HG03139 (cell line): Measurements from ENCODE around the gene GRAMD1A.
"Not testable (repeated sequence)": the region's sequence is repeated elsewhere in the genome, so short reads cannot be mapped to it uniquely, and the experiment has no call there.

Experiments
- ATAC-seq: cut with Tn5 transposase; IDR thresholded peaks from one replicate; pipeline ENCODE4 v1.9.1; 2021; ENCODE audit not compliant: unreplicated experiment

GRAMD1A gene

DNA sequence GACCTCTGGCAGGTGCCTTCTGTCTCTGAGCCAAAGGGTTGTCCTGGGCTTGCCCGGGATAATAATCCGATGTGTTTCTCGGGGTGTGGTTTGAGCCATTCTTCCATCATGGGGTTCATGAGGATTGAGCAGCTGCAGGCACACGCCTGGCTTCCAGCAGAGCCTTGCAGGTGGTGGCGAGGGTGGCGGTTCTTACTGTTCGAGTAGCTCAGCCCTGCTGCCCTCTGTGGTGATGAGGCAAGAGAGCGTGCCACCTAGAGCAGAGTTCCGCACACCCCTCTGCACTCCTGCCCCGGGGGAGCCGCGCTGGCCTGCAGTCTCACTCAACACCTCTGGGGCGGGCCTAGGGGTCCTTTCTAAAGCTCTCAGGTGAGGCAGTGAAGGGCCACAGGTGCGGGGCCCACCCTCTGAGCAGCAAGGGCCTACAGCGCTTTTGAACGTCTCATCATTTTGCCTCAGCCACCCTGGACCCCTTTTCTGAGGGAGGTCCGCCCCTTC lies 33.9 kb downstream of the GRAMD1A start:
- no peak for ATAC-seq

DNA sequence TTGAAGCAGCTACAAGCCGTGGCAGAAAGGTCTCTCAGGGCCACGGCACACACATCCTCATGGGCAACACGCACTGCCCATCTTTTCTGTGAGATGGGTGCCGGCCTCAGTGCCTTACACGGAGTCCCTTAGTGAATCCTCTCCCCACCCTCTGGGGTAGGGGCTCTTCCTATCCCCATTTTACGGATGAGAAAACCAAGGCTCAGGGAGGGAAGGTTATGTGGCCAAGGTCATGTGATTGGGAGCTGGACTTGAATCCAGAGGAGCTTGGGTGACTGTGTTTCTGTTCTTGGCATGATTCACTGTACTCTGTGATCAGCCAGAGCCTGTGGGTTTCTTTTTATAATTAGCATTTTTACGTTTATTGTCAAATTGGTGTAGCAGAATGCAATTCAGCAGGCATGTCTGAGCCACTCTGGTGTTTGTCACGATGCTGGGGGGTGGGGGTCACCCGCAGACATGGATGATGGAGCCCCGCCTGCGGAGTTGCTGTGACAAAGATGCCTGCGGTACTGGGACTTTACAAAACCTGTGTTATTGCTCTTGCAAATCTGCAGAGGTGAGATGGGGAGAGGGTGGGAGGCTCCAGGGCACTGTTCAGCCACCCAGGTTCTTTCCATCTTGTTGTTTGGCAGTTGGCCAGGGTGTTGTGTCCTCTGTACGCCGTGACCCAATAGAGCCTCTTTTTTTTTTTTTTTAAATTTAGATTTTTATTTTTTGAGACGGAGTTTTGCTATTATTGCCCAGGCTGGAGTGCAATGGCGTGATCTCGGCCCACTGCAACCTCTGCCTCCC lies 34.7 kb downstream of the GRAMD1A start:
- ATAC-seq = no peak

DNA sequence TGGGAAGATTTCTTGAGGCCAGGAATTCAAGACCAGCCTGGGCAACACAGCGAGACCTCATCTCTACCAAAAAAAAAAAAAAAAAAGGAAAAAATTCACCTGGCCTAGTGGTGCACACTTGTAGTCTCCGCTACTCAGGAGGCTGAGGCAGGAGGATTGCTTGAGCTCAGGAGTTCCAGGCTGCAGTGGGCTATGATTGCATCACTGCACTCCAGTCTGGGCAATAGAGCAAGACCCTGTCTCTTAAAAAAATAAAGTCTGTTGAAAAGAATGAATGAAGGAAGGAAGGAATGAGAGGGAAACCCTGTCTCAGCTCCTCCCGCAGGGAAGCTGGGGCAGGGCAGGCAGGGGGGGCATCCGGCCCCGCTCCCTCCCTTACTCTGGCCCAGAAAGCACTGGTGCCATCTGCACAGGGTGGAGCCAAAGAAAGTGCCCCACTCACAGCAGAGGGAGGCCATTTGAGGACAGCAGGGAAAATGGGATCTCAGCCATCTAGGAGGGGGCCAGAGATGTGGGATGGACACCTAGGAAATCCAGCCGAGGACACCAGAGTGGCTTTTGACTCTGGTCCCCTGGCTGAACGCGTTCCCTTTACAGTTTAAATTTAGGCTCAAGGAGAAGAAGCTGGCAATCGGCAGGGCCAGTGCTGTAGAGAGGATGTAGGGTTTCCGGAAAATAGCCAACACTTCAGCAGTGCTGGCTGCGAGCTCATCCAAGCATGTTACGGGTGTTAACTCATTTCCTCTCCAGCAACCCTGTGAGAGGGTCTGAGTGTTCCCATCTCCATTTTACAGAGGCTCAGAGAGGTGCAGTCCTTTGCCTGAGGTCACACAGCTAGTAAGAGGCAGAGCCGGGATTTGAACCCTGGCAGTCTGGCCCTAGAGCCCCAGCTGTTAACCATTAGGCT lies 37.8 kb downstream of the GRAMD1A start:
- ATAC-seq = no peak

GRCh38 chr19:35038623-35039512 lies 38.7 kb downstream of the GRAMD1A start:
- no peak for ATAC-seq

- ATAC-seq = no peak
Measured at GRCh38 chr19:35039881-35040825, 40.0 kb downstream of the GRAMD1A start.

DNA sequence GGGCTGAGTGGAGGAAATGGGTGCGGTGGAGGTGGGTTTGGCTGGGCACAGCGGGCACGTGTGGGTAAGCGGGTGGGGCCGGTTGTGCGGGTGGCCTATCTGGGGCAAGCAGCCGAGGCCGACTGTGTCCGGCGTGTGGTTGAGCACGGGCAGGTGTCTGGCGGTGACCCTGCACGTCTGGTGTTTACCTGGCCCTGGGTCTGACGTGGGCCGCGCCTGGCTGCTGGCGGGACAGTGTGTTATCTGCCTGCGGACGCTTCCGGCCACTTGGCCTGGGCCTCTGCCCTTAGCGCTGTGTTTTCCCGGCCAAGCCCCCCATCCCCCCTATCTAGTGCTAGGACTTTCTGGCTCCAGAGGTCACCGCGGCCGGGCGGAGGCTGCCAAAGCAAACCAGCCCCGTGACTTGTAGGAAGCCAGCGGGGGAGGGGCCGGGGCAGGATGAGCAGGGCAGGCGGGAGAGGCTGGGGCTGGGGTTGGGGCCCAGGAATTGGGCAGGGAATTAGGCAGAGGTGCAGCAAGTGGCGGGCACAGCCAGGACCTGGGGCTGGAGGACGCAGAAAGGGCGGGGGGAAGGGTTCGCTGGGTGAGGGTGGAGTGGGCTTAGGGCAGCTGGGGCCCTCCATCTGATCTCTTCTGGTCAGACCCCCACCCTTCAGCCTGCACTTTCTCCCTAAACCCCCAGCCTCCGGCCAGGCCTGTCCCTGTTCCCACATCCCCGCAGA lies 40.9 kb downstream of the GRAMD1A start:
- ATAC-seq = no peak

GRCh38 chr19:35041548-35042055 lies 41.5 kb downstream of the GRAMD1A start, which contains the start of gene HPN:
Gene HPN (plus strand): TSS chr19:35041721. CDS start chr19:35042507, 786 bp downstream.
- ATAC-seq = no peak

- no peak for ATAC-seq
Measured at GRCh38 chr19:35042056-35042730, 42.1 kb downstream of the GRAMD1A start.

DNA sequence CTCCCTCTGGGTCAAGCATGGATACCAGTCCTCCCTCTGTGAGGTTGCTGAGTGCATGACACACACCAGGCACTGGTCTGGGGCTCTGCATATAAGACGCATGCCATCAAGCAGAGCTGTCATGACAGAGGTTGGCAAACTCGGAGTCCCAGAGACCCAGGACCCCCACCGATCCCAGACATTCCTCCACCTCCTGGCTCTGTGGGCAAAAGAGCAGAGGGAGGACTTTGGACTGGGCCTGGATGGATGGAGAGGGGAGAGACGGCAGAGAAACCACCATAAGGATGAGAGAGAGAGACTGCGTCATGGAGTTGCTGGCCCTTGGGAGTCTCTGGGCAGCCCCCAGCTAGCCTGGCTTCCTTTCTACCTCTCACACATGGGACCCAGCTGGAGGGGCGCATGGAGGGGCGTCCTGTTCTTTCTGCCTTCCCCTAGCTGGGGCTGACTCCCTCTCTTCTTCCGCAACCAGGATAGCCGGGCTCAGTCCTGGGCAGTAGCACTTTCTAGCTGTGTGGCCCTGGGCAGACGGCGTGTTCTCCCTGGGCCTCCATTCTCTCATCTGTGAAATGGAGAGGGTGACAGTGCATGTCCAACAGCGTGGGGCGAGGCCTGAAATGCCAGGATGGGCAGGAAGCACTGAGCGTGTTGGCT lies 43.0 kb downstream of the GRAMD1A start:
- no peak for ATAC-seq

DNA sequence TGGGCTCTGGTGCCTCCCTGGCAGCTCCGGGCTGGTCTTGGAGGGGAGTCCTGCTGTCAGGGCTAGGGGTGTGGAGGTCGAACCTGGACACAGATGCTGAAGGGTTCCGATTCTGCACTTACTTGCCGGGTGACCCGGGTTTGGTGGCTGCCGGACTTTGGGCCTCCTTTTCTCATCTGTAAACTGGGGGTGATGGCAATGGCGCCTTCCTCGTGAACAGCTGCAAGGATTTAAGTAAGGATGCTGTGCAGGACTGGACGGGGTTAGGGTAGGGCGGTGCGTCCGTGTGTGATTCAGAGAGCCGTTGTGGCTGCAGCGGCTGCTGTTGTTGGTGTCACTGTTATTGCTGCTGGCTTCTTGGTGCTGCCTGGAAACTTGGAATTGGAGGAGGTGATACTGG lies 43.8 kb downstream of the GRAMD1A start:
- ATAC-seq = no peak

DNA sequence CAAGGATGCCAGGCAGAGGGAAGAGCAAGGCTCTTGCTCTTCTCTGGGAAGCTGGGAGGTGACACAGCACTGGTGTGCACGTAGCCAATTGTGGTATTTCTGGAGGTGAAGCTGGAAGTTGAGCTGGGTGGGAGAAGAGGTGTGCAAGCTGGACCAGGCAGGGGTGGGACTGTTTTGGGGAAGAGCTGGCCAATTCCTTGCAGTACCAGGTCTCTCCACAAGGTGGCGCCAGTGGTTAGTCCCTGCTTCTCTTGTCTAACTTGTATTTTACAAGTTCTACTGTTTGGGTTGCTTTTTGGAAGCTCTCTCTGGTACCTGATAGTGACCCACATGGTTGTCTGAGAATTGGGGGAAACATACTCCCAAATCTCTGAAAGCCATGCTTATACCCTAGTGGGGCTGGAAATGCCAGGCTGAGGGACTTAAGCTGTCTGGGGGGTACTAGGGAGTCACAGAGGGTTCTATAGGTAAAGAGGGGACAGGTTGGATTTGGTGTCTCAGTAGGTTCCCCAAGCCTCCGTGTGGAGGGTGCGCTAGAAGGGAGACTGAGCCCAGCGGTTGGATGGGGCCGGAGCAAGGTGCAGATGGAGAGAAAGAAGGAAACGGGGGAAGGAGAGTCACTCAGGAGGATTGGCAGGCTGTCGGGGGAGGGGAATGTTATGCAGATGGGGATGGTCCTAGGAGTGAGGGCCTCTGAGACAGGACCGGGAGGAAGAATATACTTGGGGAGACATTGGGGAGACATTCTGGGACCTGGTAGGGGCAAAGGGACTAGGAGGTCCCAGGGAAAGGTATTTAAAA lies 44.4 kb downstream of the GRAMD1A start:
- no peak for ATAC-seq

- ATAC-seq = peak; percentile 66
Measured at GRCh38 chr19:35045667-35046300, 45.7 kb downstream of the GRAMD1A start.

DNA sequence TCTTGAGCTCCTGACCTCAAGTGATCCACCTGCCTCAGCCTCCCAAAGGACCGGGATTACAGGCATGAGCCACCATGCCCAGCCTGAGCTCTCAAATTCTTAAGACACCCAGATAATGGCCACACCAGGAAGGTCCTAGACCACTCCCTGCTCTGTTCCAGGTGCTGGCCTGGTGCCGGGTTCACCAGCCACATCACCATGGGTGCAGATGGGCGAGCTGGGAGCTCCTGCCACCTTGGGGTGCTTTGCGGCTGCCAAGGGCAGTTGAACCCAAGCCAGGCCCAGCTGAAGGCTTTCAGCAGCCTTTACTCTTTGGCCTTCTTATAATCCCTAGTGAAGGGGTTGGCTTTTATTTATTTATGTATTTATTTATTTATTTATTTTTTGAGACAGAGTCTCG lies 46.3 kb downstream of the GRAMD1A start:
- ATAC-seq = no peak

DNA sequence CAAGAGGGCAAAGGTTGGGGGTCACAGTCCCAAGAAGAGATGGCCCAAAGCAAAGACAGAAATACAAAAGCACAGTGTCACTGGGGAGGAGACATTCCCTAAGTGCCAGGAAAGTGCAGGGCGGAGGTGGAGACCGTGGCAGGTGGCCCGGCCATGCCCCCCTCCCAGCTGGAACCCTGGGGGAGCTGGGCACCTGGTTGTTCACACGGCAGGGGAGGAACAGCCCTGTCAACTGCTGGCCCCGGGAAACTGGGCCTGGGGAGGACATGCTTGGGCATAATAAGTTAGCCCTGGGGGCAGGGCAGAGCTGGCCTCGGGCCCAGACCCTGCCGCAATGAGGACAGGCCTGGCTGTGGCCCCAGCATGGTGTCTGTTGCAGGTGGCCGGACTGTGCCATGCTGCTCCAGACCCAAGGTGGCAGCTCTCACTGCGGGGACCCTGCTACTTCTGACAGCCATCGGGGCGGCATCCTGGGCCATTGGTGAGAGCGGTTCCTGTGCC lies 48.8 kb downstream of the GRAMD1A start:
- no peak for ATAC-seq

DNA sequence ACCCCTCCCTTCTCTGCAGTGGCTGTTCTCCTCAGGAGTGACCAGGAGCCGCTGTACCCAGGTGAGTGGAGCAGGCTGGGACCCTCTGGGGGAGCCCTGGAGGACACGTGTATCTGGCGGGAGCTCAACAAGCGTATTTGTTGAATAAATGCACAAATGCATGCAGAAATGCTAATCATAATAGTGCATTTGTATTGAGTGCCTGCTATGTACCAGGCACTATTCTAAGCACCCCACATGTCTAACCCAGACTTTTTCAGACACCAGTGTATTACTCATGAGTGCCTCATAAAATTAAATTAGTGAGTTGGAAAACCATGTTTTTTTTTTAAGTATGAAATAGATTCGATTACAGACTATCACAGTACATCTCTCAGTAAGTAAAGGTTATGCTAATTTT lies 49.3 kb downstream of the GRAMD1A start:
- ATAC-seq = no peak

DNA sequence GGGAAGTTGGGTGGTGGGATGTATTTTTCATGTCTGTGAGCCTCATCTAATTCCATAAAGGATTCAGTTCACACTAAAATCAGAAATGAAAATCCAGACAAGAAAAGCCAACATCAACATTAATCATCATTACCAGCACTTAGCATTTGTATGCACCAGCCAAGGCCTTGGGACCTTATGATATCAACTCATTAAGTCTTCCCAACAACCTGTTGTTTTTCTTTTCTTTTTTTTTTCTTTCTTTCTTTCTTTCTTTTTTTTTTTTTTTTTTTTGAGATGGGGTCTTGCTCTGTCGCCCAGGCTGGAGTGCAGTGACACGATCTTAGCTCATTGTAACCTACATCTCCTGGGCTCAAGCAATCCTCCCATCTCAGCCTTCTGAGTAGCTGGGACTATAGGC lies 50.5 kb downstream of the GRAMD1A start:
- ATAC-seq = not testable (repeated sequence)
